CD14-positive monocyte (primary cell): ENCODE data around the gene KCNG2. TPM values are rescaled to one million over a fixed set of nuclear protein-coding genes. Genes with fewer than 3 reads are reported as not detected.
A peak's percentile ranks its signal among the peaks of the same experiment; 100 is the strongest.

Experiments used
- DNase-seq, 3 donors: peaks; one replicate each; pipeline ENCODE4 v3.0.0-alpha.2; 2011 to 2022
- H2AFZ ChIP-seq: 2 replicates; pipeline ENCODE4 v1.6.0; 2012; ENCODE audit warnings: mild to moderate bottlenecking, low read depth, low read length, inconsistent platforms; ENCODE audit not compliant: insufficient read depth, poor library complexity, severe bottlenecking
- H3K27ac ChIP-seq, 2 donors: 1 replicate in 1 of 2; 2 replicates in 1 of 2; pipeline ENCODE4 v1.5.1; 2012 to 2013; ENCODE audit warnings: low read length in 2 of 2, control low read depth in 1 of 2, inconsistent platforms in 1 of 2, low read depth in 1 of 2, mild to moderate bottlenecking in 1 of 2
- H3K27me3 ChIP-seq, 2 donors: one replicate each; pipeline versions ENCODE4 v1.6.0 to v1.6.1; 2011 to 2013; ENCODE audit warnings: low read length in 2 of 2; ENCODE audit not compliant: control insufficient read depth in 2 of 2, insufficient read depth in 2 of 2
- H3K36me3 ChIP-seq, 2 donors: replicated peaks in 1 of 2; 1 replicate in 1 of 2; 2 replicates in 1 of 2; pipeline versions ENCODE4 v1.5.1 to v1.6.1; 2012 to 2013; ENCODE audit warnings: low read length in 2 of 2, control low read depth in 1 of 2, inconsistent platforms in 1 of 2, mild to moderate bottlenecking in 1 of 2; ENCODE audit not compliant: insufficient read depth in 2 of 2, control insufficient read depth in 1 of 2
- H3K4me1 ChIP-seq, 2 donors: 1 replicate in 1 of 2; 2 replicates in 1 of 2; pipeline versions ENCODE4 v1.5.1 to v1.6.1; 2012 to 2013; ENCODE audit warnings: low read length in 2 of 2, control low read depth in 1 of 2, inconsistent platforms in 1 of 2, mild to moderate bottlenecking in 1 of 2, moderate library complexity in 1 of 2; ENCODE audit not compliant: insufficient read depth in 2 of 2, control insufficient read depth in 1 of 2
- H3K4me2 ChIP-seq: replicated peaks from 2 replicates; pipeline ENCODE3; 2012; ENCODE audit warnings: low read length, moderate library complexity, mild to moderate bottlenecking; ENCODE audit not compliant: poor library complexity, severe bottlenecking; ENCODE audit errors: extremely low read depth
- H3K4me3 ChIP-seq, 3 experiments: fragments of 200-600 bp in 1 of 3; sonication (generic) in 1 of 3; replicated peaks in 1 of 3; 1 replicate in 2 of 3; 2 replicates in 1 of 3; pipeline ENCODE4 v1.5.1; 2011 to 2013; ENCODE audit warnings: low read length in 3 of 3, mild to moderate bottlenecking in 3 of 3, control low read depth in 2 of 3, low read depth in 2 of 3, inconsistent platforms in 1 of 3, moderate library complexity in 1 of 3
- H3K79me2 ChIP-seq: 2 replicates; pipeline ENCODE4 v1.6.0; 2012; ENCODE audit warnings: mild to moderate bottlenecking, control low read depth, inconsistent platforms, low read length, moderate library complexity; ENCODE audit not compliant: insufficient read depth
- H3K9ac ChIP-seq: 2 replicates; pipeline ENCODE4 v1.6.0; 2017; ENCODE audit warnings: low read length, mild to moderate bottlenecking; ENCODE audit not compliant: insufficient read depth, poor library complexity, severe bottlenecking
- H3K9me3 ChIP-seq, 2 donors: replicated peaks in 1 of 2; 1 replicate in 1 of 2; 2 replicates in 1 of 2; pipeline versions ENCODE4 v1.5.1 to v1.6.1; 2012 to 2013; ENCODE audit warnings: low read length in 2 of 2, control low read depth in 1 of 2; ENCODE audit not compliant: control insufficient read depth in 1 of 2, insufficient read depth in 1 of 2
- H4K20me1 ChIP-seq: 2 replicates; pipeline ENCODE4 v1.6.0; 2012; ENCODE audit warnings: mild to moderate bottlenecking, low read length, control low read depth, moderate library complexity; ENCODE audit not compliant: insufficient read depth
- H3K27ac Mint-ChIP-seq, 7 donors: one replicate each; pipeline ENCODE4 v1.8.0; 2020; ENCODE audit warnings: mild to moderate bottlenecking in 7 of 7, mixed read lengths in 7 of 7, moderate library complexity in 6 of 7, inconsistent platforms in 2 of 7
- H3K27me3 Mint-ChIP-seq, 3 donors: one replicate each; pipeline ENCODE4 v1.8.0; 2021 to 2022; ENCODE audit warnings: low read depth in 3 of 3, mild to moderate bottlenecking in 3 of 3, mixed read lengths in 3 of 3, moderate library complexity in 3 of 3, inconsistent platforms in 1 of 3
- H3K36me3 Mint-ChIP-seq, 2 donors: one replicate each; pipeline ENCODE4 v1.8.0; 2020; ENCODE audit warnings: mixed read lengths in 2 of 2, inconsistent platforms in 1 of 2, mild to moderate bottlenecking in 1 of 2
- H3K4me1 Mint-ChIP-seq: one replicate; pipeline ENCODE4 v1.8.0; 2020; ENCODE audit warnings: mild to moderate bottlenecking, mixed read lengths
- H3K4me3 Mint-ChIP-seq, 2 donors: one replicate each; pipeline ENCODE4 v1.8.0; 2020; ENCODE audit warnings: mild to moderate bottlenecking in 2 of 2, mixed read lengths in 2 of 2, moderate library complexity in 1 of 2
- H3K9me3 Mint-ChIP-seq, 7 donors: one replicate each; pipeline ENCODE4 v1.8.0; 2020 to 2022; ENCODE audit warnings: mixed read lengths in 7 of 7, mild to moderate bottlenecking in 6 of 7, moderate library complexity in 6 of 7, inconsistent platforms in 2 of 7
- WGBS: methylation state at CpG from one replicate; pipeline ENCODE4 v1.1.5; 2013; ENCODE audit warnings: missing lambda C conversion rate; ENCODE audit not compliant: insufficient coverage; 5-methylcytosine and 5-hydroxymethylcytosine counted together
- intact Hi-C, 2 donors: fragments of 100-400 bp; cut with micrococcal nuclease; formaldehyde crosslinking; loops; one replicate each; pipeline versions ENCODE4 v1.15.0 to v1.15.1; 2023
- polyA plus RNA-seq, 3 donors: library from polyadenylated mRNA; depleted of rRNA in 1 of 3; unstranded in 2 of 3; stranded (reverse) in 1 of 3; fragments of 300-500 nt in 2 of 3; fragments of >200 nt in 1 of 3; fragmentation: Illumina TruSeq in 2 of 3; gene quantifications; 1 replicate in 2 of 3; 2 replicates in 1 of 3; pipeline ENCODE4 v1.2.3, GENCODE V29; 2012 to 2021
- TF ChIP-seq, protein P1 (sequence below): fragments of 200-600 bp; IDR thresholded peaks from one replicate; pipeline ENCODE4 v1.8.0; 2022; ENCODE audit warnings: antibody characterized with exemption, mild to moderate bottlenecking

Gene KCNG2
- polyA plus RNA-seq, 3 donors: 0.04 TPM; not detected in 2

DNA sequence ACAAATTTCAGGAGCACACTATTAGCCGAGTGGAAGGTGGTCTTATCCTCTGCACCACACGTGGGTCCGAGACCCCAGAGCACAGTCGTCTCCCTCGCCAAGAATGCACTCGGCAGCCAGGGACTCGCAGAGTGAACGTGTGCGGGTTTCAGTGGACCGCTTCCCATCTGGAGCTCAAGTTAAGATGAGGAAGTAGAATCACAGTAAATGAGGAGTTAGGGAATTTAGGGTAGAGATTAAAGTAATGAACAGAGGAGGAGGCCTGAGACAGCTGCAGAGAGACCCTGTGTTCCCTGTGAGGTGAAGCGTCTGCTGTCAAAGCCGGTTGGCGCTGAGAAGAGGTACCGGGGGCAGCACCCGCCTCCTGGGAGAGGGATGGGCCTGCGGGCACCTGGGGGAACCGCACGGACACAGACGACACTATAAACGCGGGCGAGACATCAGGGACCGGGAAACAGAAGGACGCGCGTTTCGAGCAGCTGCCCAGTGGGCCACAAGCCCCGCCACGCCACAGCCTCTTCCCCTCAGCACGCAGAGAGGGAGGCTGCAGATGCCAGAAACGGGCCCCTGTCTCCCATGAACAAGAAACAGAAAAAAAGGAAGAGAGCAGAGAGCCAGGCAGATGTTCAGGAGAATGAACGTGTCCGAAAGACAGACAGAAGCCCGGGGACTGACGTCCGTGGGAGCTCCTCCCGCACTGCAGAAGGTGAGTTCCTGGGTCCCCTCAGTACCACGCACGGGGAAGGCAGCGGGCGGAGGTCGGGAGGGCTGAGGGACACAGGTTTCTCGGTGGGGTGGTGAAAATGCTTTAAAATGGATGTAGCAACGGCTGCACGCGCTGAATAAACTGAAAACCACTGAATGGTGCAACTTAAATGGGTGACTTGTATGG lies 5.4 kb upstream of the KCNG2 start:
- Mint-ChIP-seq H3K36me3 (peaks cover 12 to 15% of the 10 kb centered on the region in 2 donors), H3K4me1 (peaks cover 79% of the 10 kb centered on the region), H3K27ac (peak overlapping the region; percentile 67 to 94 (median 88)), H3K9me3 (peaks cover 3 to 16% (median 6%) of the 10 kb centered on the region in 7 donors), H3K27me3 (peaks cover 32 to 51% (median 46%) of the 10 kb centered on the region in 3 donors), H3K4me3 (peak overlapping the region; percentile 75 to 94)
- Histone ChIP-seq H3K9me3 (peaks cover 0 to 4% of the 10 kb centered on the region in 2 donors), H3K9ac (peak overlapping the region; percentile 33), H3K4me3 (peak overlapping the region; percentile 7 to 68 (median 9)), H3K4me2 (peak overlapping the region; percentile 82), H3K36me3 (no peaks in the 10 kb centered on the region), H3K4me1 (peaks cover 65 to 92% of the 10 kb centered on the region in 2 donors), H2AFZ (peak overlapping the region; percentile 54), H3K27ac (peak overlapping the region; percentile 38 to 76), H3K79me2 (no peaks in the 10 kb centered on the region), H4K20me1 (no peaks in the 10 kb centered on the region), H3K27me3 (peaks cover 12 to 38% of the 10 kb centered on the region in 2 donors)
- TF ChIP-seq, protein P1, sequence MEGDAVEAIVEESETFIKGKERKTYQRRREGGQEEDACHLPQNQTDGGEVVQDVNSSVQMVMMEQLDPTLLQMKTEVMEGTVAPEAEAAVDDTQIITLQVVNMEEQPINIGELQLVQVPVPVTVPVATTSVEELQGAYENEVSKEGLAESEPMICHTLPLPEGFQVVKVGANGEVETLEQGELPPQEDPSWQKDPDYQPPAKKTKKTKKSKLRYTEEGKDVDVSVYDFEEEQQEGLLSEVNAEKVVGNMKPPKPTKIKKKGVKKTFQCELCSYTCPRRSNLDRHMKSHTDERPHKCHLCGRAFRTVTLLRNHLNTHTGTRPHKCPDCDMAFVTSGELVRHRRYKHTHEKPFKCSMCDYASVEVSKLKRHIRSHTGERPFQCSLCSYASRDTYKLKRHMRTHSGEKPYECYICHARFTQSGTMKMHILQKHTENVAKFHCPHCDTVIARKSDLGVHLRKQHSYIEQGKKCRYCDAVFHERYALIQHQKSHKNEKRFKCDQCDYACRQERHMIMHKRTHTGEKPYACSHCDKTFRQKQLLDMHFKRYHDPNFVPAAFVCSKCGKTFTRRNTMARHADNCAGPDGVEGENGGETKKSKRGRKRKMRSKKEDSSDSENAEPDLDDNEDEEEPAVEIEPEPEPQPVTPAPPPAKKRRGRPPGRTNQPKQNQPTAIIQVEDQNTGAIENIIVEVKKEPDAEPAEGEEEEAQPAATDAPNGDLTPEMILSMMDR: no peak
- DNase-seq: peak in 2 of 3 donors; percentile 13 to 34
- intact Hi-C loops: loop anchor here in 1 of 2 donors (10.0 kb wide), 3 partner anchors 108 to 192 kb away; partner anchors contain the start of genes SLC66A2 and TXNL4A
- WGBS: 28% methylated on average over 38 of the region's 46 CpGs

DNA sequence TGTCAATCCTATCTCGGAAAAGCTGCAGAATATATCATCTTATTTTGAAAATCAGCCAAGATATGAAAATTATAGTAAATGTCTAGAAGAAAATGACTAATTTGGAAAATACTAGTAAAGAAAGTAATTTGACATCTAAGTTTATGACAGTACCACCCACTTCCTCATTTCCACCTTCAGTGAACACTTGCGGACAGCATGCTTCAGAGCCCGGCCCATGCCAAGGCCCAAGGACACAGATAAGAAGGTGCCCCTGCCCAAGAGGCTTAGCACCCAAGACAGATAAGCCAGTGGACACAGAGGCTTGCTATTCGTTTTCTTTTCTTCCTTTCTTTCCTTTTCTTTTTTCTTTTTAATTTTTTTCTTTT lies 4.8 kb upstream of the KCNG2 start:
- Histone ChIP-seq H3K36me3 (no peaks in the 10 kb centered on the region), H3K27ac (no peak overlapping the region), H3K79me2 (no peaks in the 10 kb centered on the region), H3K4me1 (peaks cover 68 to 92% of the 10 kb centered on the region in 2 donors), H3K9me3 (no peaks in the 10 kb centered on the region), H3K4me3 (peak overlapping the region in 1 of 3 experiments; percentile 68), H3K4me2 (peak overlapping the region; percentile 82), H3K9ac (no peak overlapping the region), H4K20me1 (no peaks in the 10 kb centered on the region), H3K27me3 (peaks cover 10 to 38% of the 10 kb centered on the region in 2 donors), H2AFZ (peak overlapping the region; percentile 54)
- H3K4me3 Mint-ChIP-seq: peak overlapping the region; percentile 75 to 94
- peaks cover 10 to 16% of the 10 kb centered on the region in 2 donors for H3K36me3 Mint-ChIP-seq
- H3K4me1 Mint-ChIP-seq: peaks cover 78% of the 10 kb centered on the region
- peaks cover 30 to 49% (median 46%) of the 10 kb centered on the region in 3 donors for H3K27me3 Mint-ChIP-seq
- 0% methylated on average over 3 of the region's 4 CpGs for WGBS
- H3K27ac Mint-ChIP-seq: peak overlapping the region in 6 of 7 donors; percentile 67 to 94 (median 84)
- intact Hi-C loops: loop anchor here in 1 of 2 donors (10.0 kb wide), 3 partner anchors 108 to 192 kb away; partner anchors contain the start of genes SLC66A2 and TXNL4A
- H3K9me3 Mint-ChIP-seq: peaks cover 3 to 14% (median 8%) of the 10 kb centered on the region in 7 donors
- peak; percentile 67 to 76 (median 74) for DNase-seq
- TF ChIP-seq, protein P1: no peak
